GM18508 (cell line): ENCODE results near the gene SMYD3.
"Not testable (repeated sequence)": the region's sequence is repeated elsewhere in the genome, so short reads cannot be mapped to it uniquely, and the experiment has no call there.

Experiments used
- ATAC-seq: cut with Tn5 transposase; IDR thresholded peaks from one replicate; pipeline ENCODE4 v1.9.1; 2021; ENCODE audit warnings: moderate number of reproducible peaks; ENCODE audit not compliant: insufficient read depth, unreplicated experiment

SMYD3 gene

GRCh38 chr1:245748240-245748639, 758.8 kb downstream of the SMYD3 start:
- ATAC-seq: no peak

- no peak for ATAC-seq
These were observed 764.2 kb downstream of the SMYD3 start for GRCh38 chr1:245742896-245743295.

GRCh38 chr1:245740336-245740735, 766.7 kb downstream of the SMYD3 start:
- ATAC-seq: not testable (repeated sequence)

GRCh38 chr1:245730801-245731200, 776.3 kb downstream of the SMYD3 start:
- ATAC-seq: no peak

- not testable (repeated sequence) for ATAC-seq
These were observed 779.0 kb downstream of the SMYD3 start for GRCh38 chr1:245728035-245728434.

- no peak for ATAC-seq
These were observed 785.6 kb downstream of the SMYD3 start for GRCh38 chr1:245721488-245721887.

GRCh38 chr1:245718951-245719350, 788.1 kb downstream of the SMYD3 start:
- ATAC-seq: no peak

- ATAC-seq: no peak
These were observed 789.0 kb downstream of the SMYD3 start for GRCh38 chr1:245718123-245718522.

- no peak for ATAC-seq
These were observed 789.5 kb downstream of the SMYD3 start for GRCh38 chr1:245717611-245718010.

- no peak for ATAC-seq
These were observed 790.5 kb downstream of the SMYD3 start for GRCh38 chr1:245716561-245716960.

- no peak for ATAC-seq
These were observed 791.1 kb downstream of the SMYD3 start for GRCh38 chr1:245715970-245716369.

GRCh38 chr1:245715291-245715701, 791.8 kb downstream of the SMYD3 start:
- ATAC-seq: no peak

GRCh38 chr1:245714027-245714426, 793.1 kb downstream of the SMYD3 start:
- ATAC-seq: not testable (repeated sequence)

GRCh38 chr1:245710961-245711903, 795.8 kb downstream of the SMYD3 start:
- ATAC-seq: no peak

- ATAC-seq: no peak
These were observed 799.1 kb downstream of the SMYD3 start for GRCh38 chr1:245707941-245708340.

GRCh38 chr1:245704765-245705164, 802.3 kb downstream of the SMYD3 start:
- ATAC-seq: no peak

GRCh38 chr1:245704341-245704740, 802.7 kb downstream of the SMYD3 start:
- no peak for ATAC-seq

GRCh38 chr1:245702346-245702745, 804.7 kb downstream of the SMYD3 start:
- no peak for ATAC-seq

GRCh38 chr1:245701631-245702030, 805.4 kb downstream of the SMYD3 start:
- no peak for ATAC-seq

GRCh38 chr1:245700631-245701030, 806.4 kb downstream of the SMYD3 start:
- ATAC-seq: no peak
